ENCODE measurements around the gene ELP6. TPM values are rescaled to one million over a fixed set of nuclear protein-coding genes. Genes with fewer than 3 reads are reported as not detected.

The ELP6 gene
- total and polyA plus RNA-seq, 2 experiments from 2014 or later = 33.7 to 41.6 TPM

- no peaks in the 10 kb centered on the region; the same call in 1 of the 3 replicates for H3K9me3 Mint-ChIP-seq
- H3K36me3 Mint-ChIP-seq (ENCODE audit: low read depth) = peaks cover 6% of the 10 kb centered on the region; the same call in 1 of the 3 replicates
- no peak for ATAC-seq
These were observed 33.7 kb downstream of the ELP6 start for GRCh38 chr3:47479826-47480160.

More at GRCh38 chr3:47479826-47480160, 33.7 kb downstream of the ELP6 start:
- no peak overlapping the region for H3K27ac Mint-ChIP-seq
- H3K27me3 Mint-ChIP-seq (ENCODE audit: insufficient read depth, low read depth, poor library complexity) = peaks cover 17% of the 10 kb centered on the region
- peaks cover 28% of the 10 kb centered on the region for H3F3A ChIP-seq (replicated peaks; ENCODE audit: low read depth)
- H3K4me1 Mint-ChIP-seq = peaks cover 32% of the 10 kb centered on the region
- peaks cover 6% of the 10 kb centered on the region for H3K79me2 ChIP-seq (replicated peaks; ENCODE audit: insufficient read depth)
- no peak for DNase-seq (ENCODE audit: low spot score)
- H3K36me3 ChIP-seq (ENCODE audit: insufficient read depth) = no peaks in the 10 kb centered on the region
- TF ChIP-seq EZH2phosphoT487 (IDR thresholded peaks at IDR 0.05; ENCODE audit: unreplicated experiment) (no peak), CTCF (conservative IDR thresholded peaks at IDR 0.05; ENCODE audit: low read depth in 2 of 2) (no peak), ZNF462 (CRISPR knock-in tag; IDR thresholded peaks at IDR 0.05) (no peak), EZH2 (IDR thresholded peaks at IDR 0.05; ENCODE audit: low read depth, unreplicated experiment) (no peak), ZNF331 (CRISPR knock-in tag; IDR thresholded peaks at IDR 0.05; ENCODE audit: low read depth) (no peak), POLR2AphosphoS5 (IDR thresholded peaks at IDR 0.05; ENCODE audit: low read depth) (no peak), STAT1 (IDR thresholded peaks at IDR 0.05; ENCODE audit: unreplicated experiment) (no peak), ETS1 (IDR thresholded peaks at IDR 0.05) (no peak), NANOG (IDR thresholded peaks at IDR 0.05; ENCODE audit: borderline replicate concordance) (no peak), CREB1 (CRISPR knock-in tag; IDR thresholded peaks at IDR 0.05; ENCODE audit: low read depth) (no peak), ZNF114 (CRISPR knock-in tag; IDR thresholded peaks at IDR 0.05) (no peak), JUNB (IDR thresholded peaks at IDR 0.05; ENCODE audit: unreplicated experiment) (no peak), REST (IDR thresholded peaks at IDR 0.05; ENCODE audit: unreplicated experiment) (no peak)
- H3K27ac ChIP-seq (ENCODE audit: low read depth) = peak overlapping the region; percentile 7; the same call in 1 of the 2 replicates
- no peak overlapping the region for H3K4me2 ChIP-seq
- H3K27me3 ChIP-seq (ENCODE audit: insufficient read depth) = no peaks in the 10 kb centered on the region
- H2AFZ ChIP-seq = no peak overlapping the region
- H3K4me3 ChIP-seq = no peak overlapping the region
- no peaks in the 10 kb centered on the region for H3K9me2 ChIP-seq (ENCODE audit: insufficient read depth)
- no peak overlapping the region for H3K4me3 Mint-ChIP-seq
- H4K20me1 ChIP-seq (replicated peaks; ENCODE audit: insufficient read depth) = peaks cover 4% of the 10 kb centered on the region
- peaks cover 36% of the 10 kb centered on the region for H3K4me1 ChIP-seq (ENCODE audit: insufficient read depth)

Data from GM23338 (cell line).